Mucosa of descending colon (tissue), 3 donors: Measurements from ENCODE around the gene MYEF2. TPM values are rescaled to one million over a fixed set of nuclear protein-coding genes. Genes with fewer than 3 reads are reported as not detected.

Experiments
- ATAC-seq: fragments of 200-7000 bp; cut with Tn5 transposase; one replicate; pipeline ENCODE4 v1.9.1; 2020; ENCODE audit warnings: mild to moderate bottlenecking, moderate library complexity
- DNase-seq, 3 donors: peaks; one replicate each; pipeline ENCODE4 v3.0.0-alpha.2; 2020
- H3K36me3 ChIP-seq: fragments of 200-600 bp; one replicate; pipeline ENCODE4 v1.8.0; 2021; ENCODE audit warnings: low read depth, mild to moderate bottlenecking
- H3K4me1 ChIP-seq: fragments of 200-600 bp; one replicate; pipeline ENCODE4 v1.8.0; 2021; ENCODE audit warnings: low read depth, mild to moderate bottlenecking
- H3K4me3 ChIP-seq: fragments of 200-600 bp; one replicate; pipeline ENCODE4 v1.8.0; 2021; ENCODE audit warnings: mild to moderate bottlenecking
- H3K9me3 ChIP-seq: fragments of 200-600 bp; one replicate; pipeline ENCODE4 v1.8.0; 2021; ENCODE audit warnings: mild to moderate bottlenecking
- intact Hi-C, 2 donors: fragments of 100-400 bp; cut with DNase I in 1 of 2; cut with micrococcal nuclease in 1 of 2; formaldehyde crosslinking; loops; one replicate each; pipeline versions ENCODE4 v1.11.0 to v1.11.1; 2022; cut with DNase I, micrococcal nuclease
- total RNA-seq, 3 donors: library from RNA; stranded (reverse); fragmentation: NEBNext Ultra II Directional in 2 of 3; extraction: Animal tissue kit (Norgen Biotek cat#: 25700) in 2 of 3; gene quantifications; one replicate each; pipeline versions ENCODE4 v1.2.1 to v1.2.4, GENCODE V29; 2021 to 2023
- TF ChIP-seq, protein P1 (sequence below): fragments of 200-600 bp; IDR thresholded peaks from one replicate; pipeline ENCODE4 v1.8.0; 2022; ENCODE audit warnings: antibody characterized with exemption, mild to moderate bottlenecking
- donor health status: DM: no; HTN: no; CAD: no; lungs with moderate emphysema.
- donor health status: DM: no; HTN: no; CAD: no.
- donor health status: DM: no; HTN: yes; CAD: no.

The MYEF2 gene
- total RNA-seq, 3 donors from 2014 or later: 9.5 to 29.6 (median 14.0) TPM

- intact Hi-C loops: no loop called here
- ATAC-seq (no peak), DNase-seq (no peak)
- no peak overlapping the region for H3K4me3 ChIP-seq
- no peaks in the 10 kb centered on the region for H3K36me3 ChIP-seq
- H3K4me1 ChIP-seq: no peaks in the 10 kb centered on the region
- TF ChIP-seq, protein P1, sequence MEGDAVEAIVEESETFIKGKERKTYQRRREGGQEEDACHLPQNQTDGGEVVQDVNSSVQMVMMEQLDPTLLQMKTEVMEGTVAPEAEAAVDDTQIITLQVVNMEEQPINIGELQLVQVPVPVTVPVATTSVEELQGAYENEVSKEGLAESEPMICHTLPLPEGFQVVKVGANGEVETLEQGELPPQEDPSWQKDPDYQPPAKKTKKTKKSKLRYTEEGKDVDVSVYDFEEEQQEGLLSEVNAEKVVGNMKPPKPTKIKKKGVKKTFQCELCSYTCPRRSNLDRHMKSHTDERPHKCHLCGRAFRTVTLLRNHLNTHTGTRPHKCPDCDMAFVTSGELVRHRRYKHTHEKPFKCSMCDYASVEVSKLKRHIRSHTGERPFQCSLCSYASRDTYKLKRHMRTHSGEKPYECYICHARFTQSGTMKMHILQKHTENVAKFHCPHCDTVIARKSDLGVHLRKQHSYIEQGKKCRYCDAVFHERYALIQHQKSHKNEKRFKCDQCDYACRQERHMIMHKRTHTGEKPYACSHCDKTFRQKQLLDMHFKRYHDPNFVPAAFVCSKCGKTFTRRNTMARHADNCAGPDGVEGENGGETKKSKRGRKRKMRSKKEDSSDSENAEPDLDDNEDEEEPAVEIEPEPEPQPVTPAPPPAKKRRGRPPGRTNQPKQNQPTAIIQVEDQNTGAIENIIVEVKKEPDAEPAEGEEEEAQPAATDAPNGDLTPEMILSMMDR: no peak
- no peaks in the 10 kb centered on the region for H3K9me3 ChIP-seq
These were observed 56.2 kb downstream of the MYEF2 start for GRCh38 chr15:48121849-48122248.

GRCh38 chr15:48120745-48121144 lies 57.4 kb downstream of the MYEF2 start, which contains the start of gene SLC24A5:
SLC24A5 (plus strand) TSS chr15:48120990; CDS start chr15:48121045, 55 bp downstream.
- intact Hi-C loops: no loop called here
- Histone ChIP-seq H3K36me3 (no peaks in the 10 kb centered on the region), H3K4me3 (no peak within 1 kb of the TSS), H3K9me3 (no peaks in the 10 kb centered on the region), H3K4me1 (no peaks in the 10 kb centered on the region)
- no peak for ATAC-seq
- TF ChIP-seq, protein P1: no peak
- DNase-seq: no peak

GRCh38 chr15:48119277-48119676 lies 58.8 kb downstream of the MYEF2 start:
- H3K9me3 ChIP-seq: no peaks in the 10 kb centered on the region
- no peak overlapping the region for H3K4me3 ChIP-seq
- intact Hi-C loops: no loop called here
- DNase-seq (no peak), ATAC-seq (no peak)
- no peaks in the 10 kb centered on the region for H3K36me3 ChIP-seq
- TF ChIP-seq, protein P1: no peak
- no peaks in the 10 kb centered on the region for H3K4me1 ChIP-seq

DNA sequence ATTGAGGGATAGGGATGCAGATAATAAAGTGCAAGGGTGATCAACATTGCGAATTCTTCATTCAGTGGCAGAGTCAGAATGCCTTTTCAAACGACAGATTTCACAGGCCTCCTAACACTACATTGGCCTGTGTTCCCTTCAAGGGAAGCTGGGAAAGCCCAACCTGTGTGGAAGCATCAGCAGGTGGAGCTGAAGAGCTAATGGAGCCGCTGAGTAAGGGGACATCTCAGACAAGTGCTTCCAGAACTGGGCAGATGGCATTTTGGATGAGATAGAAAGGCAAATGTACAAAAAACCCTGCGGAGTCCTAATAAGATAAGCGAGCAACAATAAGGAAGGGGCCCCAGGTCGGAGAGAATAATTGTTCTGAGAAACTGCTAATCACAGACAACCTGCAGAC lies 65.9 kb downstream of the MYEF2 start:
- H3K9me3 ChIP-seq: no peaks in the 10 kb centered on the region
- intact Hi-C loops: no loop called here
- H3K4me3 ChIP-seq: no peak overlapping the region
- H3K36me3 ChIP-seq: no peaks in the 10 kb centered on the region
- H3K4me1 ChIP-seq: no peaks in the 10 kb centered on the region
- TF ChIP-seq, protein P1: no peak
- DNase-seq (peak in 1 of 3 donors; percentile 21), ATAC-seq (peak; percentile 33)

DNA sequence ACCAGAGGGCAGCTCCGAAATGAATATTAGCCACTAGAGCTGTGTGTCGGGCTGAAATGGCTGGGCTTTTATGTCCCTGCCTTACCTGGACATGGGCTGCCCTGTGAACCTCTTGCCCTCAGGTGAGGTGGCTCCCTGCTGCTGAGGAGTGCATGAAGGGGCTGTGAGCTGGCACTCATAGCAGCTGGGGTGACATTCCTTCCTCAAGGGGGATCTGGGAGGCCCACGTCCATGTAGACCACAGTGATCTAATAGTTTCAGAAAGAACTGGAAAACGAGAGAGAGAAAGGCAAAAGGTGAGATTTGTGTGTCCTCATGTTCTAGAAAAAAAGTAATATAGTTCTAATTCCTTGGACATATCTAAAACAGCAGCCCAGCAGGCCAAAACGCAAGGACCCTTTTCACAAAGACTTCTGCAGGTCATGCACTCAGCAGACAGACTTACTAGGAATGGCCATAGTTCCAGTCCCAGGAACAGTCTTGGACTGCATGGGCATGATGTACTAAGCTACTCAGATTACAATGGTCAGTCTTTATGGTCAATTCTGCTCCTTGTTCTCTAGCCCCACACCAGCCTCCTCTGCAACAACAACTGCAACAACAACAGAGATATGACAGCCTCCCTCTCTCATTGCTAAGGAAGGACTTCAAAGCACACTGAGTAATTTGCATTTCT lies 68.1 kb downstream of the MYEF2 start:
- Histone ChIP-seq H3K36me3 (no peaks in the 10 kb centered on the region), H3K4me3 (no peak overlapping the region), H3K9me3 (no peaks in the 10 kb centered on the region), H3K4me1 (no peaks in the 10 kb centered on the region)
- intact Hi-C loops: no loop called here
- TF ChIP-seq, protein P1: no peak
- DNase-seq (no peak), ATAC-seq (no peak)

DNA sequence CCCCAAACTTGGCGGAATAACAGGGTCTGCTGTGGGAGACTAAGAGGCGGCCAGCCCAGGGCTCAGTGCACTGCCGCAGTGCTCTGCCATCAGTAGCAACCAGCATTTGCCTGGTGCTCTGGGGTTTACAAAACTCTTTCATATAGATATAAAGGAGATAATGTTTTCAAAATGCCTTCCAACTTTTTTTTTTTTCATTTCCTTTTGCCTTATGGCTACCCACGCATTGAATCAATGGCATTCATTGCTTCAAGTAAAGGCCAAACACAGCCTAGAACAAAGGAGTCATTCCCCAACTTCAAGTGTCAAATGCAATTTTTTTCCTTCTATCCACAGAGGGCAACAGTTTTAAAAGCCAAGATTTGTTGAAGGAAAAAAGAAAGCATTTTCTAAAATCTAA lies 68.9 kb downstream of the MYEF2 start:
- H3K4me3 ChIP-seq: no peak overlapping the region
- intact Hi-C loops: no loop called here

More for the DNA sequence above, 68.9 kb downstream of the MYEF2 start:
- Histone ChIP-seq H3K9me3 (no peaks in the 10 kb centered on the region), H3K36me3 (no peaks in the 10 kb centered on the region), H3K4me1 (no peaks in the 10 kb centered on the region)
- TF ChIP-seq, protein P1: no peak
- ATAC-seq (no peak), DNase-seq (no peak)
